HT-29 (cell line): ENCODE results near the gene MUC3A. TPM values are rescaled to one million over a fixed set of nuclear protein-coding genes. Genes with fewer than 3 reads are reported as not detected.

Source experiments
- DNase-seq: peaks from one replicate; pipeline ENCODE4 v3.0.0-alpha.2; 2015; ENCODE audit warnings: low spot score
- total RNA-seq: library from RNA; depleted of rRNA; stranded (reverse); fragments of >200 nt; shearing (Covaris generic); gene quantifications from 2 replicates; pipeline ENCODE4 v1.2.3, GENCODE V29; 2014

MUC3A gene
- total RNA-seq, 1 experiment from 2014 or later = 7.3 TPM

GRCh38 chr7:100944138-100944537, 5.2 kb upstream of the MUC3A start:
- no peak for DNase-seq

DNA sequence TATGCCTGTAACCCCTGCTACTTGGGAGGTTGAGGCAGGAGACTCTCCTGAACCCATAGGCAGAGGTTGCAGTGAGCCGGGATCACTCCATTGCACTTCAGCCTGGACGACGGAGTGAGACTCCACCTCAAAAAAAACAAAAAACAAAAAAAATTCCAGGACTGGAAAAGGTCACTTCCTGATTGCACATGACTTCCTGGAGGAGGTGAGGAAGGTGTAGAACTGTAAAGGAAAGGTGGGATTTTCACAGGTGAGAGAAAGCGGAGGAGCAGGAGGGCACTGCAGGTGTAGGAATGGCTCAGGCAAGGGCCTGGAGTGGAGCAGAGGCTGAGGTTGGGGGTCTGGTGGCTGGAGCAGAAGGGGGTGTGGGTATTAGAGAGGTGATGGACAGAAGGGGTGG, 3.2 kb upstream of the MUC3A start:
- DNase-seq = no peak

DNA sequence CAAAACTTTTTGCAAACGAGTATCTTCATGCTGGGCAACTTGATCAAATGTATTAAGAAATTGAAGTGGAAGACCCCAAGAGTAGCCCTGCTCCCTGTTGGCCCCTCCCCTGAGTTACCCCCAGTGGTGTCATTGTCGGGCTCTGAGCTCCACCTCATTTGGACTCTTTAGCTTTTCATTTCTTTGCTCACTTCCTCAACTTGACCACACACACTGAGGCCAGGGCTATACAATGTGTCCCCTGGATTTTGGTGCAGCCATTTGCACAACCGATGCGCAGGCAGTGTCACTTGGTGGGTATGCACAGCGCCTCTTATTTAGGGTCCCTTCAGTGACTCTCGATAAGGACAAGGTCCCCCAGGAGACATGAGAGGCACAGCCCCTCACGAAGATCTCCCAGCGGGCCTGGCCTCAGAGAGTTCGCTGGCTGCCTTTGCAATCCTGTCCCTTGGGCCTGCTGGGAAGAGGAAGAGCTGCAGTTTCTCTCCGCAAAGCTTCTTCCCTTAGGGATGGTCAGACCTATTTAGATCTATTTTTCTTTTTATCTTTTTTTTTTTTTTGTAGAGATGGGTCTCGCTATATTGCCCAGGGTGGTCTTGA, 2.5 kb upstream of the MUC3A start:
- no peak for DNase-seq

DNA sequence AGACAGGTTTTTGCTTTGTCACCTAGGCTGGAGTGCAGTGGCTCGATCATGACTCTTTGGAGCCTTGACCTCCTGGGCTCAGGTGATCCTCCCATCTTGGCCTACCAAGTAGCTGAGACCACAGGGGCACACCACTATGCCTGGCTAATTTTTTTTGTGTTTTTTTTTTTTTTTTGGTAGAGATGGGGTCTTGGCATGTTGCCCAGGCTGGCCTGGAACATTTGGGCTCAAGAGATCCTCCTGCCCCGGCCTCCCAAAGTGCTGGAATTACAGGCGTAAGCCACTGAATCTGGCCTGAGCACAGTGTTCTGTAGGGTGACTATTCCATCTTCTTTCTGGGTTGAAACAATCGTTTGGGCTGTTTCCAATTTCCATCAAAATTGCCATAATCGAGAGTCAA, 1.5 kb upstream of the MUC3A start:
- DNase-seq = no peak

GRCh38 chr7:100949933-100950443, 654 bp downstream of the MUC3A start:
- no peak for DNase-seq

GRCh38 chr7:100951172-100951571, 1.8 kb downstream of the MUC3A start:
- DNase-seq = no peak

- DNase-seq = no peak
Observed at GRCh38 chr7:100951888-100952560, 2.7 kb downstream of the MUC3A start.

DNA sequence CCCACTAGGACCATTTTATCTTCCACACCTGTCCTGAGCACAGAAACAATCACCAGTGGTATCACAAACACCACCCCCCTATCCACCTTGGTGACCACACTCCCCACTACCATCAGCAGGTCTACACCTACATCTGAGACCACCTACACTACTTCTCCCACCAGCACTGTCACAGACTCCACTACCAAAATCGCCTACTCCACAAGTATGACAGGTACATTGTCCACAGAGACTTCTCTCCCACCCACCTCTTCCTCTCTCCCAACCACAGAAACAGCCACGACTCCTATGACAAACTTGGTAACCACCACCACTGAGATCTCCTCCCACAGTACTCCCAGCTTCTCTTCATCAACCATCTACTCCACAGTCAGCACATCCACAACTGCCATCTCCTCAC, 3.3 kb downstream of the MUC3A start:
- DNase-seq = no peak

- DNase-seq = peak; percentile 35
Observed at GRCh38 chr7:100957832-100958421, 8.6 kb downstream of the MUC3A start.

DNA sequence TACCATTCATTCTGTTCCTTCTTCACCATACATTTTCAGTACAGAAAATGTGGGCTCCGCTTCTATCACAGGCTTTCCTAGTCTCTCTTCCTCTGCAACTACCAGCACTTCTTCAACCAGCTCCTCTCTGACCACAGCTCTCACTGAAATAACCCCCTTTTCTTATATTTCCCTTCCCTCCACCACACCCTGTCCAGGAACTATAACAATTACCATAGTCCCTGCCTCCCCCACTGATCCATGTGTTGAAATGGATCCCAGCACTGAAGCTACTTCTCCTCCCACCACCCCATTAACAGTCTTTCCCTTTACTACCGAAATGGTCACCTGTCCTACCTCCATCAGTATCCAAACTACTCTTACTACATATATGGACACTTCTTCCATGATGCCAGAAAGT, 10.6 kb downstream of the MUC3A start:
- DNase-seq = no peak

DNA sequence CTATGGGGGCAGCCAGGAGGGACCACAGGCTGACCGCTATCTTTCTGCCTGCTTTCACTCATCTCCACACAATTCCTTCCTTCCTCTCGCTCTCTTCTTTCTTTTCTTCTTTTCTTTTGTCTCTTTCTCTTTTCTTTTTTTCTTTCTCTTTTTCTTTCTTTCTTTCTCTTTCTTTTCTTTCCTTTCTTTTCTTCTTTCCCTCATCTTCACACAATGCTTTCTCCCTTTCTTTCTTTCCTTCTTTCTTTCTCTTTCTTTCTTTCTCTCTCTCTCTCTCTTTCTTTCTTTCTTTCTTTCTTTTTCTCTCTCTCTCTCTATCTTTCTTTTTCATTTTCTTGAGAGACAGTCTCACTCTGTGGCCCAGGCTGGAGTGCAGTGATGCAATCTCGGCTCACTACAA, 13.2 kb downstream of the MUC3A start:
- no peak for DNase-seq

- no peak for DNase-seq
Observed at GRCh38 chr7:100963386-100963785, 14.1 kb downstream of the MUC3A start.

DNA sequence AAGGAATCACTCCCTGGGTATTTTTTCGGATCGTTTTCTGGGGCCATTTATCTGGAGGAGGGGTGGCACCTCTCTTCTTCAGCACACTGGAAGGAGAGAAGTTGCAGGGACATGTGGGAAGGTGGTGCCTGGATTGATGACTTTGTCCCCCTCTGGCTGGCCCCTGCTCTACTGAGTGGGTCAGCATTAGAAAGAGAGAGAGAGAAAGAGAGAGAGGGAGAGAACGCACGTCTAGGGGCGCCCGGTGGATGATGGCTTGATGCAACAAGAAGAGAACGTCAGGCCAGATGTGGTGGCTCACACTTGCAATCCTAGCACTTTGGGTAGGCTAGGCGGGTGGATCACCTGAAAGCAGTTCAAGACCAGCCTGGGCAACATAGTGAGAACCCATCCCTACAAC, 14.5 kb downstream of the MUC3A start:
- DNase-seq = no peak

DNA sequence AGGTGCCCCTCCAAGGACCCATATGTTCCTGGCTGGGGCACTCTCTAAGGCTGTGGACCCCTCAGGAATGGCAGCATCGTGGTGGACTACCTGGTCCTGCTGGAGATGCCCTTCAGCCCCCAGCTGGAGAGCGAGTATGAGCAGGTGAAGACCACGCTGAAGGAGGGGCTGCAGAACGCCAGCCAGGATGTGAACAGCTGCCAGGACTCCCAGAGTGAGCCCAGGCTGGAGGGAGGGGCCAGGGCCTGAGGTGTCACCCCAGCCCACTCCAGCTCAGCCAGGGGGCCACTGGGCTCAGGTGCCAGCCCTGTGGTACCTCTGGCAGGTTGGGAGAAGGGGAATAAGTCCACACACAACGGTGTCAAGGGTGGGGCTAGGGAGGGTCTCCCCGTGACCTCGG, 15.3 kb downstream of the MUC3A start:
- DNase-seq = no peak

DNA sequence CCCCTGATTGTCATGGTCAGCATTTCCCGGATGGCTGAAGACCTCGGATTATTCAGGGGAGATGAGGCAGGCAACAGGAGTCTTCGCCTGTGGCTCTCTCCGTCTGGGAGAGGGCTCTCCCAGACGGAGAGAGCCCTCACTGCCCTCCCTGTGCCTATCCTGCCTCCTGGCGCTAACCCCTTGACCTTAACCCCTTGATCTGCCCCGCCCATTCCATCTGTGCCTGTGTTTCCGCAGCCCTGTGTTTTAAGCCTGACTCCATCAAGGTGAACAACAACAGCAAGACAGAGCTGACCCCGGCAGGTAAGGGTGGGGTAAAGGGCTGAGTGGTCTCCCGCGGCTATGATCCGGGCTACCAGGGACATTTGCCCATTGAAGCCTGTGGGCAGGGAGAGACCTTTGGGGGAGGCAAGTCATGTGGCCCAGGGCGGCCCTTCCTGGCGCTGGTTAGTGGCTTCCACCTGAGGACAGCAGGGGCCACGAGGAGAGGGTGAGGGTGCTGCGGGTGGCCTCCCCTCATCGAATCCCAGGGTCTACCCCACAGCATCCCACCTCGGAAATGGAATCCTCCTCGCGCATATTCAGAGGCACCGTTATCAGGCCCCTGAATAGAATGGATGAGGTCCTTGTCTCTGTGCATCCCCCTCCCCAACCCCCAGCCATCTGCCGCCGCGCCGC, 15.8 kb downstream of the MUC3A start:
- no peak for DNase-seq

GRCh38 chr7:100965723-100966541, 16.6 kb downstream of the MUC3A start:
- peak; percentile 94 for DNase-seq

GRCh38 chr7:100966542-100967291, 17.4 kb downstream of the MUC3A start:
- DNase-seq = no peak

DNA sequence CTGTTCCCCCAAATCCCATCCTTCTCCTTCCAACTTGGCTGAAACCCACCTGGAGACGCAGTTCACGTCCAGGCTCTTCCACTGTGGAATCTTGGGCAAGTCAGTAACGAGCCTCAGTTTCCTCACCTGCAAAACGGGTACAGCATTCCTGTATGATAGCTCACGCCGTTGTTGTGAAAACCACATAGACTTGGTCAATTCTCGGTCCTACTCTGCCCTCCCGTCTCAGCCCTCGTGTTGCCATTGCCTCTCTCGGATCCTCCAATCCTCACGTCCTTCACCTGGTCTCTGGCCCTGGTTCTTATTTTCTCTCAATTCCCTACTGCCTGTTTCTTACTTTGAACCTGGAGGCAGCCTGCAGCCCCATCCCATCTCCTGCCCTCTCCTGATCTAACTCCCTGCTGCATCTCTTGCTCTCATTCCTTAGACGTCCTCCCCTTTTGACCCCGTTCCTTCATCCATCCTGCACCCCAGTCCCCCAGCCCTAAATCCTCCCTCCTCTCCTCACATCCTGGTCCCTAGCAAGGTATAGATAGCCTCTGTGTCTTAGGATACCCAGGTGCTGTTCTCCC, 18.0 kb downstream of the MUC3A start:
- DNase-seq = no peak

GRCh38 chr7:100968031-100968430, 18.7 kb downstream of the MUC3A start:
- DNase-seq = no peak

DNA sequence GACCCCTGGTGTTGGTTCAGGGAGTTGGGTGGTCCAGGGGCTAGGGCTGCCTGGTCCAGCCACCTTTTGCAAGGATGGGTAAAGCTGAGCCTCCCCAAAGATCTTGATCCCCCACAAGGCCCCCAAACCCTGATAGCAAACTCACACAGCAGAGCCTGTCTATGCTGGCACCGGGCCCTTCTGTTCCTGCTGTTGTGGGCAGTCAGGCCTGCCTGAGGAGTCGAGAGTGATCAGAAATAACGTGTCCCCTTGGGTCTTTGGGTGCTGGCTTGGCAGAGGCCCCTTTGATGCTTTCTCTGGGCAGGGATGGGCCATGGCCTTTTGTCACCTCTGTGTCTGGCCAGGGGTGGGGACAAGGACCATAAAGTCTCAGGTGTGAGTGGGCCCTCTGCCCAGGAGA, 19.3 kb downstream of the MUC3A start:
- DNase-seq = no peak
